HepG2 (cell line): ENCODE measurements around the gene EFNB1. TPM values are rescaled to one million over a fixed set of nuclear protein-coding genes. Genes with fewer than 3 reads are reported as not detected.

ENCODE experiments used
- ATAC-seq: fragments of 200-7000 bp; cut with Tn5 transposase; 3 replicates; pipeline ENCODE4 v1.9.1; 2020; ENCODE audit warnings: mild to moderate bottlenecking, moderate library complexity
- BruUV-seq: library from RNA; stranded (reverse); fragments of 400-500 nt; replicated peaks from 2 replicates; lab custom pipeline; 2021; lab: Mats Ljungman, UMichigan
- CTCF ChIA-PET: fragments of 300-600 bp; formaldehyde crosslinking; extraction: SDS; loops from one replicate; lab custom pipeline; 2021; ENCODE audit warnings: low total read pairs, inconsistent platforms, low intra/inter-chr PET ratio; lab: Yijun Ruan, JAX
- POLR2A ChIA-PET: fragments of 350-600 bp; sonication (Branson Sonifier 250); formaldehyde crosslinking; loops from one replicate; lab custom pipeline; 2020; ENCODE audit warnings: antibody characterized with exemption, inconsistent platforms; lab: Yijun Ruan, JAX
- DNase-seq: peaks from one replicate; pipeline ENCODE4 v3.0.0-alpha.2; 2015; ENCODE audit warnings: low spot score
- FAIRE-seq: peaks from 3 replicates; lab custom pipeline; 2011; peaks lifted over from hg19 to GRCh38; lab: Jason Lieb, UNC
- H2AFZ ChIP-seq: one replicate; pipeline ENCODE4 v1.6.1; 2011; ENCODE audit warnings: low read length, inconsistent platforms
- H3K27ac ChIP-seq: fragments of 300-600 bp; 3 replicates; pipeline ENCODE4 v1.8.0; 2011; ENCODE audit warnings: mixed run types, mild to moderate bottlenecking, mixed read lengths, low read length, inconsistent platforms; ENCODE audit not compliant: insufficient read depth; ENCODE audit errors: extremely low read length
- H3K27me3 ChIP-seq, 2 experiments: fragments of 200-600 bp in 1 of 2; 2 replicates in 1 of 2; 3 replicates in 1 of 2; pipeline versions ENCODE4 v1.6.0 to v1.8.0; 2011; ENCODE audit warnings: low read length in 2 of 2, mild to moderate bottlenecking in 2 of 2, moderate library complexity in 2 of 2, inconsistent platforms in 1 of 2; ENCODE audit not compliant: insufficient read depth in 2 of 2, control insufficient read depth in 1 of 2
- H3K36me3 ChIP-seq, 2 experiments: fragments of 200-600 bp in 1 of 2; replicated peaks in 1 of 2; 2 replicates in 1 of 2; 3 replicates in 1 of 2; pipeline versions ENCODE4 v1.5.1 to v1.8.0; 2011; ENCODE audit warnings: low read length in 2 of 2, inconsistent platforms in 1 of 2; ENCODE audit not compliant: insufficient read depth in 2 of 2, control insufficient read depth in 1 of 2
- H3K4me1 ChIP-seq: 2 replicates; pipeline ENCODE4 v1.5.1; 2012; ENCODE audit warnings: low read length, inconsistent platforms; ENCODE audit not compliant: insufficient read depth
- H3K4me2 ChIP-seq: 2 replicates; pipeline ENCODE4 v1.6.0; 2011; ENCODE audit warnings: low read depth, low read length, inconsistent platforms
- H3K4me3 ChIP-seq, 3 experiments: fragments of 200-600 bp in 1 of 3; sonication (generic), shearing (Covaris generic) in 1 of 3; replicated peaks in 1 of 3; 2 replicates each; pipeline ENCODE4 v1.5.1; 2011 to 2016; ENCODE audit warnings: low read length in 3 of 3, inconsistent platforms in 2 of 3, low read depth in 2 of 3, mild to moderate bottlenecking in 2 of 3, control low read depth in 1 of 3, mixed read lengths in 1 of 3; ENCODE audit not compliant: insufficient read depth in 1 of 3
- H3K79me2 ChIP-seq: one replicate; pipeline ENCODE4 v1.6.1; 2011; ENCODE audit warnings: low read length, inconsistent platforms; ENCODE audit not compliant: insufficient read depth
- H3K9ac ChIP-seq: 2 replicates; pipeline ENCODE4 v1.6.0; 2011; ENCODE audit warnings: mild to moderate bottlenecking, low read depth, low read length, inconsistent platforms; ENCODE audit not compliant: insufficient read depth
- H3K9me3 ChIP-seq: 2 replicates; pipeline ENCODE4 v1.5.1; 2012; ENCODE audit warnings: mild to moderate bottlenecking, low read length
- H4K20me1 ChIP-seq: 2 replicates; pipeline ENCODE4 v1.6.0; 2011; ENCODE audit warnings: inconsistent platforms, mild to moderate bottlenecking, low read length, moderate library complexity; ENCODE audit not compliant: insufficient read depth
- GMEB2 ChIP-seq: IDR thresholded peaks from 2 replicates; pipeline ENCODE4 v1.6.1; 2016; ENCODE audit warnings: missing biosample characterization, missing genetic modification reagents, low read depth
- ZNF205 ChIP-seq: IDR thresholded peaks from 2 replicates; pipeline ENCODE4 v1.6.1; 2018; ENCODE audit warnings: missing biosample characterization, missing genetic modification reagents
- ZNF646 ChIP-seq: sonication (generic); formaldehyde crosslinking; IDR thresholded peaks from 2 replicates; pipeline ENCODE4 v1.9.0; 2021; ENCODE audit warnings: mild to moderate bottlenecking, missing genetic modification reagents
- ZNF687 ChIP-seq: sonication (generic); formaldehyde crosslinking; IDR thresholded peaks from 2 replicates; pipeline ENCODE4 v1.5.1; 2020; ENCODE audit warnings: mild to moderate bottlenecking, missing genetic modification reagents, moderate library complexity
- ZNF891 ChIP-seq: sonication (generic); formaldehyde crosslinking; IDR thresholded peaks from 2 replicates; pipeline ENCODE4 v1.5.0; 2020; ENCODE audit warnings: mild to moderate bottlenecking, missing genetic modification reagents
- WGBS: methylation state at CpG from one replicate; pipeline ENCODE4 v1.1.6; 2017; ENCODE audit warnings: low lambda C conversion rate; 5-methylcytosine and 5-hydroxymethylcytosine counted together
- in situ Hi-C: cut with HindIII; loops from 2 replicates; pipeline ENCODE4 v1.10.0; 2017; ENCODE audit warnings: low pct_unique_long_range_greater_than_20kb; ENCODE audit not compliant: extremely low pct_ligation_motif_present
- intact Hi-C: fragments of 100-400 bp; cut with micrococcal nuclease; formaldehyde crosslinking; loops from one replicate; pipeline ENCODE4 v1.10.0; 2022; ENCODE audit not compliant: unreplicated experiment
- polyA plus RNA-seq, 8 experiments: library from polyadenylated mRNA; depleted of rRNA in 3 of 8; stranded (reverse) in 7 of 8; unstranded in 1 of 8; fragments of >200 nt; fragmentation: Illumina TruSeq in 4 of 8; extraction: Trizol in 4 of 8; gene quantifications; 2 replicates each; pipeline versions ENCODE4 v1.2.1 to v1.2.3, GENCODE V29; 2011 to 2016; ENCODE audit warnings: low read depth in 4 of 8, missing spikeins in 1 of 8, mixed read lengths in 1 of 8; ENCODE audit not compliant: insufficient read depth in 1 of 8
- total RNA-seq, 5 experiments: library from RNA; depleted of rRNA; stranded (reverse); fragments of >200 nt; fragmentation: Illumina TruSeq; extraction: Trizol; gene quantifications; 2 replicates each; pipeline ENCODE4 v1.2.3, GENCODE V29; 2016; ENCODE audit warnings: low read depth in 1 of 5

EFNB1 gene
- total and polyA plus RNA-seq, 2 of the 13 experiments (the other 11 are each of a cell fraction or from before 2014, with no cell fraction given), result 4.0 to 4.1 TPM

- TF ChIP-seq ZNF891 (CRISPR knock-in tag) (no peak), GMEB2 (CRISPR knock-in tag) (no peak), ZNF646 (CRISPR knock-in tag) (no peak), ZNF205 (CRISPR knock-in tag) (no peak), ZNF687 (CRISPR knock-in tag) (no peak)
- Histone ChIP-seq H3K9ac (no peak overlapping the region), H3K79me2 (no peaks in the 10 kb centered on the region), H3K9me3 (no peaks in the 10 kb centered on the region), H3K4me1 (peaks cover 17% of the 10 kb centered on the region), H2AFZ (no peak overlapping the region), H3K27me3 (no peaks in the 10 kb centered on the region), H3K4me2 (no peak overlapping the region), H4K20me1 (no peaks in the 10 kb centered on the region), H3K4me3 (no peak overlapping the region), H3K36me3 (peaks cover 0 to 1% of the 10 kb centered on the region in 2 experiments; a peak in 1 of 5 replicates), H3K27ac (no peak overlapping the region)
- CTCF ChIA-PET, result no interaction called here
- no CpG with 5 or more reads among the region's 5 CpGs for WGBS
- DNase-seq (no peak), FAIRE-seq (no peak), ATAC-seq (no peak)
- POLR2A ChIA-PET, result interaction anchor here (1.0 kb wide), 1 partner anchor 16 kb away, joined by 5 read pairs; the partner anchor contains the start of gene EFNB1
- BruUV-seq, result no TSS peak
- intact Hi-C loops, result no loop called here
- in situ Hi-C loops, result no loop called here
These were observed 15.8 kb downstream of the EFNB1 start for GRCh38 chrX:68844581-68844980.
